ENCODE data around the gene PLAC8L1.

DNA sequence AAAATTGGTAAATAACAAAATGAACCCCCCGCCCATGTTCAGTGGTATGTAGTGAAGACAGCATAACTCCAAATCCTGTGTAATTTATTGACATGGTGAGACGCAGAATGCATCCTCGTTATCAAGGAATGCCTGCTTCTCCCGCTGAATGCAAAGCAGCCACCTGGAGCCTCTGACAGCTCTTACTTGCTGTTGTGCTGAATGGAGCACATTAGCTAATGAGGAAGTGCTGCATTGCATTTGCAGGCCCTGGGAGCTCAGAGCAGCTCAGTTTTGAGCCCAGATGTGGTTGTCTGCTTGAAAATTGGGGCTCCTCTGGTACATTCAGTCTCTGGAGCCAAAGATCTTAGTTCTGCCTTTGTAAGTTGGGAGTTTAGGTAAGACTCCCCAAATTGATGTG lies 28.9 kb downstream of the PLAC8L1 start:
- TF ChIP-seq, protein P1, sequence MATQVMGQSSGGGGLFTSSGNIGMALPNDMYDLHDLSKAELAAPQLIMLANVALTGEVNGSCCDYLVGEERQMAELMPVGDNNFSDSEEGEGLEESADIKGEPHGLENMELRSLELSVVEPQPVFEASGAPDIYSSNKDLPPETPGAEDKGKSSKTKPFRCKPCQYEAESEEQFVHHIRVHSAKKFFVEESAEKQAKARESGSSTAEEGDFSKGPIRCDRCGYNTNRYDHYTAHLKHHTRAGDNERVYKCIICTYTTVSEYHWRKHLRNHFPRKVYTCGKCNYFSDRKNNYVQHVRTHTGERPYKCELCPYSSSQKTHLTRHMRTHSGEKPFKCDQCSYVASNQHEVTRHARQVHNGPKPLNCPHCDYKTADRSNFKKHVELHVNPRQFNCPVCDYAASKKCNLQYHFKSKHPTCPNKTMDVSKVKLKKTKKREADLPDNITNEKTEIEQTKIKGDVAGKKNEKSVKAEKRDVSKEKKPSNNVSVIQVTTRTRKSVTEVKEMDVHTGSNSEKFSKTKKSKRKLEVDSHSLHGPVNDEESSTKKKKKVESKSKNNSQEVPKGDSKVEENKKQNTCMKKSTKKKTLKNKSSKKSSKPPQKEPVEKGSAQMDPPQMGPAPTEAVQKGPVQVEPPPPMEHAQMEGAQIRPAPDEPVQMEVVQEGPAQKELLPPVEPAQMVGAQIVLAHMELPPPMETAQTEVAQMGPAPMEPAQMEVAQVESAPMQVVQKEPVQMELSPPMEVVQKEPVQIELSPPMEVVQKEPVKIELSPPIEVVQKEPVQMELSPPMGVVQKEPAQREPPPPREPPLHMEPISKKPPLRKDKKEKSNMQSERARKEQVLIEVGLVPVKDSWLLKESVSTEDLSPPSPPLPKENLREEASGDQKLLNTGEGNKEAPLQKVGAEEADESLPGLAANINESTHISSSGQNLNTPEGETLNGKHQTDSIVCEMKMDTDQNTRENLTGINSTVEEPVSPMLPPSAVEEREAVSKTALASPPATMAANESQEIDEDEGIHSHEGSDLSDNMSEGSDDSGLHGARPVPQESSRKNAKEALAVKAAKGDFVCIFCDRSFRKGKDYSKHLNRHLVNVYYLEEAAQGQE (IDR thresholded peaks at IDR 0.05; ENCODE audit: insufficient read depth in 1 of 2, low read depth in 2 of 2, low read length in 2 of 2): no peak
- no peak for TF ChIP-seq TAF1 (IDR thresholded peaks at IDR 0.05; ENCODE audit: borderline replicate concordance, insufficient read depth, low read length)

Measured in PFSK-1 (cell line).